COLO668 (cell line): Measurements from ENCODE around the gene STAB2.
A peak's percentile ranks its signal among the peaks of the same experiment; 100 is the strongest.

Source experiments
- DNase-seq: peaks from one replicate; lab custom pipeline; 2025; ENCODE audit not compliant: unreplicated experiment; lab: John Stamatoyannopoulos, UW

STAB2 gene

GRCh38 chr12:103779410-103780092 is 192.5 kb downstream of the STAB2 start:
- DNase-seq = no peak

DNA sequence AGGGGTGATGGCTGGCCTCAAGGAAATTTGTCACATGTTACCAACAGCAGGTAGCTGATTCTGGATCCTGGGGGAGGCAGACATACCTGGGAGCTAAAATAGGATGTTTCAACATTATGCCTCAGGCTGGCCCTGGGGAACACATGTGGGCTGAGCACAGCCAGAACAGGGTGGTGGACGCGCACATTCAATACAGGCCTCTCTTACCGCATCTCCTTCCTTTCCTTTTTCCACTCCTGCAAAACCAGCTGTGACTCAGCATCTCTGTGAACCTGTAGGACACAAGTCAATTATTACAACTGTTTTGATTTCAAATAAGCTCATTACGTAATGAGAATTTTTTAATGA is 193.0 kb downstream of the STAB2 start:
- no peak for DNase-seq

- no peak for DNase-seq
Measured at GRCh38 chr12:103780992-103781391, 193.9 kb downstream of the STAB2 start.

GRCh38 chr12:103782399-103782798 is 195.3 kb downstream of the STAB2 start:
- DNase-seq = no peak

GRCh38 chr12:103783744-103784664 is 196.9 kb downstream of the STAB2 start:
- peak; percentile 19 for DNase-seq

- DNase-seq = no peak
Measured at GRCh38 chr12:103785243-103786031, 198.4 kb downstream of the STAB2 start.

DNA sequence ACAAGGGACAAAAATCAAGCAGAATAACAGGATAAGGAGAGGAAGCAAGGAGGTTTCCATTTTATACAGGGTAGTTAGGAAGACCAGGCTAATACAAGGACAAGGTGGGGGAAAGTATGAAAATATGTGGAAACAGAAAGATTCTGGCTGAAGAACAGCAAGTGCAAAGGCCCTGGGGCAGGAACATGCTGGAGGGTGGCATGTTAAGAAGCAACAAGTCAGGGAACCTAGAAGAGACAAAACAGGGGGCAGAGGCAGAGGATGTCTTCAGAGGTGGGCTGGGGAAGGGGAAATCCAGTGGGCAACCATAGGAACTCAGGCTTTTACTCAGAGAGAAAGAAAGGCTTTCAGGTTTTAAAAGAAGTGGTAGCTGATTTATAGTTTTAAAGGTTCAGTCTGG is 199.1 kb downstream of the STAB2 start:
- no peak for DNase-seq

DNA sequence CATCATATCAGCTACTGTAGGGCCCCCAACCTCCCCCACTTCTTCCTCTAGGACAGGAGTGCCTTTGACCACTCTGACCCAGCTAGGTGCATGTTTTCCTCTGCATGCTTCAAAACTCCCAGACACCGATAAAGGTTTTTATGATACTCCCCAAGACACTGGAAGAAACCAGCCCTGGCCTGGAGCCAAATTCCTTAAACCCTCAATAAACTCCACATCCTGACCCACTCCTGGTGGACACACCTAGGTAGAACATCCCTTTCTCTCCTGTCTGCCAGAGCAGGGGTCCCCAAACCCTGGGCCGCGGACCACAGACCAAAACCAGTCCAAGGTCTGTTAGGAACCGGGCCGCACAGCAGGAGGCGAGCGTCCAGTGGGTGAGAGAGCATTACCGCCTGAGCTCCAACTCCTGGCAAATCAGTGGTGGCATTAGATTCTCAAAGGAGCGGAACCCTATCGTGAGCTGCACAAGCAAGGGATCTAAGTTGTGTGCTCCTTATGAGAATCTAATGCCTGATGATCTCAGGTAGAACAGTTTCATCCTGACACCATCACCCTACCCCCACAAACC is 204.4 kb downstream of the STAB2 start:
- DNase-seq = no peak

- no peak for DNase-seq
Measured at GRCh38 chr12:103793046-103793445, 206.0 kb downstream of the STAB2 start.

GRCh38 chr12:103793512-103794045 is 206.5 kb downstream of the STAB2 start:
- DNase-seq = no peak

GRCh38 chr12:103794309-103795213 is 207.5 kb downstream of the STAB2 start:
- no peak for DNase-seq

GRCh38 chr12:103798586-103798985 is 211.5 kb downstream of the STAB2 start:
- DNase-seq = no peak

DNA sequence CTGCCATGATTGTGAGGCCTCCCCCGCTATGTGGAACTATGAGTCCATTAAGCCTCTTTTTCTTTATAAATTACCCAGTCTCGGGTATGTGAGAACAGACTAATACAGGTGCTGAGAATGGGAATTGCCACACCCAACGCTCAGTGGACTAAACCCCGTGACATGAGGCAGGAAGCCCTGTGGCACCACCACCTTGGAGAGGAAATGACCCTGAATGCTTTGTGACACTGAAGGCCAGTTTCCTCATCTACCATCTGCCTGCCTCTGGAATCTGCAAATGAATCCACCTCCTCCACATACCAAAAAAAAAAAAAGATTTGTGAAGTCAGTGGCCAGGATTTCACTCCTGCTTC is 212.4 kb downstream of the STAB2 start:
- no peak for DNase-seq

- DNase-seq = peak; percentile 87
Measured at GRCh38 chr12:103799857-103800771, 213.0 kb downstream of the STAB2 start.

- no peak for DNase-seq
Measured at GRCh38 chr12:103801709-103802585, 214.9 kb downstream of the STAB2 start.

DNA sequence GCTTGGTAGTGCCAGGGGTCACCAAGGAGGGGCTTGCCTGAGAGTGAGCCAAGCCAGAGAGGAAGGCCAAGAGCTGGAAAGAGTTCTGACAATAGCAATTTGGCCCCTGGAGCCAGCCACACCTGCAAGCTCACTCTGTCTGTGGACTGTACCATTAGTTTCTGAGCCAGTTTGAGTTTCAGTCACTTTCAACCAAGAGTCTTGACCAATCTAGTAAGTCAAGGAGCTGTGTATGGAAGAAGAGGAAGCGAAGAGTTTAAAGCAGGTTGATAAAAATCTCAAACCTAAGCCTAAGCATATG is 215.5 kb downstream of the STAB2 start:
- DNase-seq = no peak

GRCh38 chr12:103803847-103804246 is 216.8 kb downstream of the STAB2 start:
- DNase-seq = no peak

DNA sequence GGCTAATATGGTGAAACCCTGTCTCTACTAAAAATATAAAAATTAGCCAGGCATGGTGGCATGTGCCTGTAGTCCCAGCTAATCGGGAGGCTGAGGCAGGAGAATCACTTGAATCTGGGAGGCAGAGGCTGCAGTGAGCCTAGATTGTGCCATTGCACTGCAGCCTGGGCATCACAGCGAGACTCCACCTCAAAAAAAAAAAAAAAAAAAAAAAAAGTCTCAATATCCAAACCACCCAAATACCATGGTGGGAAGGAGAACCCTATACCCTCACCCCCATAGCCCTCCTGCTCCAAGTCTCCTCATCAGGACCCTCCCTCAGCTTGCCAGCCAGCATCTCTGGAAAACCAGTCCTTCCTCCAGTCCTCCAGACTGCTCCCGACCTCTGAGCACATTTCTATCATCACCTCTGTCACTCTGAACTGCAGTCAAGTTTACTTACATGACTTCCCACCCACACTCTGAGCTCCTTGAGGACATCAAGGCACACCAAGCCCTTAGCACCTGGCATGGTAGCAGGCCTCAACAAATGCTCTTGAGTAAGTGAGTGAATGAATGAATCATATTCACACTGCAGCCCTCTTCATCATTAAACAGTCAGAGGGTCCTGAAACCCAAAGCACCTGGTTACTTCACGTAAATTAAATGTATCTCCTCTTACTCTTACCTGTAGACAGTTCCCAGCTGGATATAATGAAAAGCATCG is 218.7 kb downstream of the STAB2 start:
- no peak for DNase-seq
